ENCODE results near the gene IGSF9B.

The IGSF9B gene

GRCh38 chr11:133903056-133903455 lies 53.7 kb downstream of the IGSF9B start:
- DNase-seq (ENCODE audit: low read depth): no peak
- TF ChIP-seq CTCF (IDR thresholded peaks at IDR 0.05; ENCODE audit: low read length, missing control alignments): no peak
- H3K4me3 ChIP-seq (replicated peaks; ENCODE audit: low read depth, low read length): no peak overlapping the region

GRCh38 chr11:133902506-133902905 lies 54.3 kb downstream of the IGSF9B start:
- no peak for TF ChIP-seq CTCF (IDR thresholded peaks at IDR 0.05; ENCODE audit: low read length, missing control alignments)
- H3K4me3 ChIP-seq (replicated peaks; ENCODE audit: low read depth, low read length): no peak overlapping the region
- no peak for DNase-seq (ENCODE audit: low read depth)

- no peak overlapping the region for H3K4me3 ChIP-seq (replicated peaks; ENCODE audit: low read depth, low read length)
- no peak for DNase-seq (ENCODE audit: low read depth)
- TF ChIP-seq CTCF (IDR thresholded peaks at IDR 0.05; ENCODE audit: low read length, missing control alignments): no peak
These were observed 54.8 kb downstream of the IGSF9B start for GRCh38 chr11:133901999-133902398.

- TF ChIP-seq CTCF (IDR thresholded peaks at IDR 0.05; ENCODE audit: low read length, missing control alignments): no peak
- no peak overlapping the region for H3K4me3 ChIP-seq (replicated peaks; ENCODE audit: low read depth, low read length)
- DNase-seq (ENCODE audit: low read depth): no peak
These were observed 55.5 kb downstream of the IGSF9B start for GRCh38 chr11:133901316-133901715.

- DNase-seq (ENCODE audit: low read depth): no peak
- no peak overlapping the region for H3K4me3 ChIP-seq (replicated peaks; ENCODE audit: low read depth, low read length)
- no peak for TF ChIP-seq CTCF (IDR thresholded peaks at IDR 0.05; ENCODE audit: low read length, missing control alignments)
These were observed 56.3 kb downstream of the IGSF9B start for GRCh38 chr11:133900176-133901105.

- no peak overlapping the region for H3K4me3 ChIP-seq (replicated peaks; ENCODE audit: low read depth, low read length)
- DNase-seq (ENCODE audit: low read depth): no peak
- TF ChIP-seq CTCF (IDR thresholded peaks at IDR 0.05; ENCODE audit: low read length, missing control alignments): no peak
These were observed 58.0 kb downstream of the IGSF9B start for GRCh38 chr11:133898770-133899115.
